Mucosa of stomach (tissue), 1 donor: ENCODE results near the gene TRDN.

ENCODE experiments used
- H3K27me3 ChIP-seq: one replicate; pipeline ENCODE4 v1.7.0; 2013; ENCODE audit warnings: mild to moderate bottlenecking, low read length; ENCODE audit not compliant: control insufficient read depth, insufficient read depth
- H3K36me3 ChIP-seq: one replicate; pipeline ENCODE4 v1.7.0; 2013; ENCODE audit warnings: low read length; ENCODE audit not compliant: control insufficient read depth, insufficient read depth
- H3K4me1 ChIP-seq: one replicate; pipeline ENCODE4 v1.7.0; 2013; ENCODE audit warnings: mild to moderate bottlenecking, low read length; ENCODE audit not compliant: control insufficient read depth, insufficient read depth
- H3K4me3 ChIP-seq: one replicate; pipeline ENCODE4 v1.7.0; 2013; ENCODE audit warnings: low read length
- H3K9ac ChIP-seq: one replicate; pipeline ENCODE4 v1.7.0; 2013; ENCODE audit warnings: mild to moderate bottlenecking, low read length, moderate library complexity
- H3K9me3 ChIP-seq: one replicate; pipeline ENCODE4 v1.7.0; 2013; ENCODE audit warnings: mild to moderate bottlenecking, low read length, moderate library complexity; ENCODE audit not compliant: control insufficient read depth
- donor health status: Pancreatic carcinoma.

Gene TRDN

GRCh38 chr6:123213921-123214320 lies 422.8 kb downstream of the TRDN start:
- no peaks in the 10 kb centered on the region for H3K36me3 ChIP-seq
- H3K4me1 ChIP-seq = no peaks in the 10 kb centered on the region
- H3K27me3 ChIP-seq = no peaks in the 10 kb centered on the region
- no peaks in the 10 kb centered on the region for H3K9me3 ChIP-seq
- no peak overlapping the region for H3K4me3 ChIP-seq
- H3K9ac ChIP-seq = no peak overlapping the region

DNA sequence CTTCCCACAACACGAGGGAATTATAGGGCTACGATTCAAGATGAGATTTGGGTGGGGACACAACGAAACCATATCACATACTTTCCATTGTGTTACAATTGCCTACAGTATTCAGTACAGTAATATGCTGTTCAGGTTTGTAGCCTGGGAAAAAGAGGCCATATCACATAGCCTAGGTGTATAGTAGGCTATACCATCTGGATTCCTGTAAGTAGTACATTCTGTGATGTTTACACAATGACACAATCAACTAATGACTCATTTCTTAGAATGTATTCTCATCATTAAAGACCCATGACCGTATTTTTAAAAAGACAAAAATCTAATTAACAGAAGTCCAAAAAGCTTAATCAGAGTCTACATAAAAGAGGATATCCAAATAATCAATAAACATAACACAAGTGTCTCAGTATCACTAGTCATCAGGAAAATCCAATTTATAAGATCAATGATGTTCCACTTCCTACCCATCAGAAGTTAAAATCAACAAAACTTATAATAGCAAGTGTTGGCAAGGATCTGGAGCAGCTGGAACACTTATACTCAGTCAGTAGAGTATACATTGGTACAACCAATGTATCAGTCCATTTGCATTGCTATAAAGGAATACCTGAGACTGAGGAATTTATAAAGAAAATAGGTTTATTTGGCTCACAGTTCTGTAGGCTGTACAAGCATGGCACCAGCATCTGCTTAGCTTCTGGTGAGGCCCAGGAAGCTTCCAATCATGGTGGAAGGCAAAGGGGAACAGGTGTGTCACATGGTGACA lies 424.8 kb downstream of the TRDN start:
- Histone ChIP-seq H3K27me3 (no peaks in the 10 kb centered on the region), H3K9me3 (no peaks in the 10 kb centered on the region), H3K4me1 (no peaks in the 10 kb centered on the region), H3K36me3 (no peaks in the 10 kb centered on the region), H3K9ac (no peak overlapping the region), H3K4me3 (no peak overlapping the region)

- Histone ChIP-seq H3K4me3 (no peak overlapping the region), H3K9ac (no peak overlapping the region), H3K4me1 (no peaks in the 10 kb centered on the region), H3K36me3 (no peaks in the 10 kb centered on the region), H3K9me3 (no peaks in the 10 kb centered on the region), H3K27me3 (no peaks in the 10 kb centered on the region)
Measured at GRCh38 chr6:123210645-123211044, 426.1 kb downstream of the TRDN start.

- H3K9me3 ChIP-seq = no peaks in the 10 kb centered on the region
- no peaks in the 10 kb centered on the region for H3K27me3 ChIP-seq
- H3K36me3 ChIP-seq = no peaks in the 10 kb centered on the region
- H3K9ac ChIP-seq = no peak overlapping the region
- no peak overlapping the region for H3K4me3 ChIP-seq
- no peaks in the 10 kb centered on the region for H3K4me1 ChIP-seq
Measured at GRCh38 chr6:123207967-123208510, 428.7 kb downstream of the TRDN start.

GRCh38 chr6:123203928-123204327 lies 432.8 kb downstream of the TRDN start:
- H3K36me3 ChIP-seq = no peaks in the 10 kb centered on the region
- H3K4me3 ChIP-seq = no peak overlapping the region
- no peak overlapping the region for H3K9ac ChIP-seq
- no peaks in the 10 kb centered on the region for H3K27me3 ChIP-seq
- H3K9me3 ChIP-seq = no peaks in the 10 kb centered on the region
- H3K4me1 ChIP-seq = no peaks in the 10 kb centered on the region

DNA sequence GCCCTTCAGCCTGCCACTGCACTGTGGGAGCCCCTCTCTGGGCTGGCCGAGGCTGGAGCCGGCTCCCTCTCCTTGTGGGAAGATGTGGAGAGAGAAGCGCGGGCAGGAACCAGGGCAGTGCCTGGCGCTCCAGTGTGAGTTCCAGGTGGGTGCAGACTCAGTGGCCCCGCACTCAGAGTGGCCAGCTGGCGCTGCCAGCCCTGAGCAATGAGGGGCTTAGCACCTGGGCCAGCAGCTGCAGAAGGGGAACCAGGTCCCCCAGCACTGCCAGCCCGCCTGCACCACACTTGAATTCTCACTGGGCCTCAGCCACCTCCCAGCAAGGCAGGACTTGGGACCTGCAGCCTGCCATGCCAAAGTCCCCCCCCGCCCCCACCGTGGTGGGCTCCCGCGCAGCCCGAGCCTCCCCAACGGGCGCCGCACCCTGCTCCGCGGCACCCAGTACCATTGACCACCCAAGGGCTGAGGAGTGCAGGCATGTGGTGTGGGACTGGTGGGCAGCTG lies 434.8 kb downstream of the TRDN start:
- no peak overlapping the region for H3K9ac ChIP-seq
- H3K4me3 ChIP-seq = no peak overlapping the region
- no peaks in the 10 kb centered on the region for H3K4me1 ChIP-seq
- H3K27me3 ChIP-seq = no peaks in the 10 kb centered on the region
- no peaks in the 10 kb centered on the region for H3K36me3 ChIP-seq
- H3K9me3 ChIP-seq = no peaks in the 10 kb centered on the region

DNA sequence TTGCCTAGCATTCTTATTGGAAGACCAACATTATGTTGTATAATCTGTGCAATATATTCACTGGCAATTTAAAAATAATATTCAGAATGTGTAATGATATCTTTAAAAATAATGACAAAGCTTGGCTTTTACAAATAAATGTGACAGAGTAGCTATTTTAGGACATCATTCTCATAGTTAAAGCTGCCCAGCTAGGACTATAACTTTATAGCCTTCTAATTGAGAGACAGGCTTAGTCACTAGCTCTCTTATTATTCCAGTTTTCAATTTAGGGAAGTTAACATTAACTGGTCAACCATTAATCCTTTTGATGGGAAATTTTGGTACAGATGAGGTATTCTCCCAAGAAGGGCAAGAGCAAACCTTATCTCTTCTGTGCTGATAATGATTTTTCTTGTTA lies 443.5 kb downstream of the TRDN start:
- no peak overlapping the region for H3K4me3 ChIP-seq
- H3K27me3 ChIP-seq = no peaks in the 10 kb centered on the region
- no peaks in the 10 kb centered on the region for H3K9me3 ChIP-seq
- H3K36me3 ChIP-seq = no peaks in the 10 kb centered on the region
- no peak overlapping the region for H3K9ac ChIP-seq
- no peaks in the 10 kb centered on the region for H3K4me1 ChIP-seq

DNA sequence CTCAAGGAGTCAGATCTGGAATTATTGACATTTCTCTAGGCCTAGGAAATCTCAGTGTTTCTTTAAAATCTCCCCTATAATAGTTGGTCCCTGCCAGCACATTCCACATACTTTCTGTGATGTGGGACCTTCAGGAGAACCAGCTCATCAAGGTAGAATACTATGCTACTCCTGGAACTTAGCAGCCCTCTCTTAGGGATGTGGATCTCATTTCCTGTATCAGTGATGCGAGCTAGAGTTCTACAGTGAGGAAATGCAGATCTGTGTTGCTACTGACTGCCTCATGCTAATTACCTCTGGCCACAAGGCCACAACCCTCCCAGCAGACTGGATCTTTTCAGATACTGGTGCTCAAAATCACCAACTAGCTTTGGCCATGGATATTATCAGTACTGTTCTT lies 446.9 kb downstream of the TRDN start:
- Histone ChIP-seq H3K4me3 (no peak overlapping the region), H3K4me1 (no peaks in the 10 kb centered on the region), H3K27me3 (no peaks in the 10 kb centered on the region), H3K9ac (no peak overlapping the region), H3K36me3 (no peaks in the 10 kb centered on the region), H3K9me3 (no peaks in the 10 kb centered on the region)

DNA sequence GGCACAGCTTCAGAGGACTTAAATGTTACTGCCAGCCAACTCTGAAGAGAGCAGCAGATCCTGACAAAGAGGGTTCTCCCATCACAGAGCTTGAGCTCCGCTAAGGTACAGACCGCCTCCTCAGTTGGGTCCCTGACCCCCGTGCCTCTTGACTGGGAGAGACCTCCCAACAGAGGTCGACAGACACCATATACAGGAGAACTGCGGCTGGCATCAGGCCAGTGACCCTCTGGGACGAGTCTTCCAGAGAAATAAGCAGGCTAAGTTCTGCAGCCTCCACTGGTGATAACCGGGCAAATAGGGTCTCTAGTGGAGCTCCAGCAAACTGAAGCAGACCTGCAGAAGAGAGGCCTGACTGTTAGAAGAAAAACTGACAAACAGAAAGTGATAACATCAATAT lies 453.8 kb downstream of the TRDN start:
- no peak overlapping the region for H3K4me3 ChIP-seq
- H3K36me3 ChIP-seq = no peaks in the 10 kb centered on the region
- no peak overlapping the region for H3K9ac ChIP-seq
- H3K4me1 ChIP-seq = no peaks in the 10 kb centered on the region
- H3K9me3 ChIP-seq = no peaks in the 10 kb centered on the region
- H3K27me3 ChIP-seq = no peaks in the 10 kb centered on the region

DNA sequence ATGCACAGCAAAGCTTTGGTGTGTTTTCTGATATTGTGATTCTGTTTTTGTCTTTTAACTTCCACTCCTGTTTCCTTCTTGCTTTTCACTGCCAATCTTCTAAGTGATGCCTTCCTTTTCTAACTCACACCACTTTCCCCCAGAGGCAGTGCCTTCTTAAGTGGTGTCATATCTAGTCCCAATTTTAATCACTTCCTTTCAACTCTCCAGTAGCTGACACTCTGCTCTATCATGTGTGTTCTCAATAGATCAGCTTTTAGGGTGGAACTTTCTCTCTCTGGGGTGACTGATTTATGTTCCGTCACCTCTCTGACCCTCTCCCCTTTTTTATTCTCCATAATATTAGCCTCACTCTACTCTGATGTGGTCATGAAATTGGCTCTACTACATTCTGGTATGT lies 460.0 kb downstream of the TRDN start:
- Histone ChIP-seq H3K9me3 (no peaks in the 10 kb centered on the region), H3K9ac (no peak overlapping the region), H3K27me3 (no peaks in the 10 kb centered on the region), H3K4me1 (no peaks in the 10 kb centered on the region), H3K4me3 (no peak overlapping the region), H3K36me3 (no peaks in the 10 kb centered on the region)

GRCh38 chr6:123171341-123172115 lies 465.2 kb downstream of the TRDN start:
- Histone ChIP-seq H3K4me3 (no peak overlapping the region), H3K36me3 (no peaks in the 10 kb centered on the region), H3K9me3 (no peaks in the 10 kb centered on the region), H3K9ac (no peak overlapping the region), H3K27me3 (no peaks in the 10 kb centered on the region), H3K4me1 (no peaks in the 10 kb centered on the region)

DNA sequence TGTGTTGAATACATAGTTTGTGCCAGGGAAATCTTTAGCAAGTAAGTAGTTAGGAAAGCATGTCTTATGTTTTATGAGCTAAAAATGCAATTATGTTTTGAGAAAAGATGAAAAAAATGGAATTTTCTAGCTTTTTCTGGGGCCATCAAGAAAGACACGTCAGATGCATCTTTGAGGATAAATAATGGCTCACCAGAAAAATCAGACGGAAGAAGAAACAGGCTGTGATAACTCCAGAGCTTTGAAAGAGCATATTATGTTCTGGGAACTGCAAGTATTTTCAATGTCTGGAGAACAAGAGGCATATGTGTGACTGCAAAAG lies 467.0 kb downstream of the TRDN start:
- H3K4me3 ChIP-seq = no peak overlapping the region
- no peaks in the 10 kb centered on the region for H3K4me1 ChIP-seq
- H3K9me3 ChIP-seq = no peaks in the 10 kb centered on the region
- H3K36me3 ChIP-seq = no peaks in the 10 kb centered on the region
- no peaks in the 10 kb centered on the region for H3K27me3 ChIP-seq
- no peak overlapping the region for H3K9ac ChIP-seq
